B cell (primary cell): ENCODE data around the gene ENO1. TPM values are rescaled to one million over a fixed set of nuclear protein-coding genes. Genes with fewer than 3 reads are reported as not detected.

ENCODE experiments used
- ATAC-seq: fragments of 200-7000 bp; cut with Tn5 transposase; one replicate; pipeline ENCODE4 v1.10.0; 2021; ENCODE audit warnings: low read depth, mild to moderate bottlenecking, moderate number of reproducible peaks, moderate library complexity
- CTCF ChIA-PET: fragments of 350-600 bp; sonication (Branson Sonifier 250); formaldehyde crosslinking; loops from one replicate; lab custom pipeline; 2021; ENCODE audit warnings: antibody characterized with exemption, inconsistent platforms; lab: Charles Lee
- POLR2A ChIA-PET: fragments of 350-600 bp; sonication (Branson Sonifier 250); formaldehyde crosslinking; loops from one replicate; lab custom pipeline; 2021; ENCODE audit warnings: antibody characterized with exemption; lab: Charles Lee
- DNase-seq: peaks from one replicate; pipeline ENCODE4 v3.0.0; 2013
- H2AFZ ChIP-seq: 2 replicates; pipeline ENCODE4 v1.6.1; 2012; ENCODE audit warnings: mild to moderate bottlenecking, low read depth, low read length; ENCODE audit not compliant: insufficient read depth, poor library complexity, severe bottlenecking
- H3K27ac ChIP-seq, 2 donors: 1 replicate in 1 of 2; 2 replicates in 1 of 2; pipeline ENCODE4 v1.5.1; 2012 to 2013; ENCODE audit warnings: low read length in 2 of 2, mild to moderate bottlenecking in 2 of 2, moderate library complexity in 1 of 2
- H3K27me3 ChIP-seq, 4 experiments: fragments of 200-600 bp in 1 of 4; sonication (generic) in 1 of 4; replicated peaks in 1 of 4; 1 replicate in 2 of 4; 2 replicates in 2 of 4; pipeline versions ENCODE4 v1.6.1 to v1.7.0; 2013 to 2016; ENCODE audit warnings: low read length in 3 of 4, mild to moderate bottlenecking in 2 of 4, mixed read lengths in 1 of 4, moderate library complexity in 1 of 4; ENCODE audit not compliant: insufficient read depth in 4 of 4, control insufficient read depth in 3 of 4; ENCODE audit errors: control extremely low read depth in 1 of 4
- H3K36me3 ChIP-seq, 2 experiments: replicated peaks in 1 of 2; 1 replicate in 1 of 2; 2 replicates in 1 of 2; pipeline versions ENCODE4 v1.6.1 to v1.7.1; 2013; ENCODE audit warnings: low read length in 1 of 2; ENCODE audit not compliant: insufficient read depth in 2 of 2, control insufficient read depth in 1 of 2; ENCODE audit errors: control extremely low read depth in 1 of 2, extremely low read depth in 1 of 2
- H3K4me1 ChIP-seq, 2 donors: fragments of 200-600 bp in 1 of 2; sonication (generic) in 1 of 2; 1 replicate in 1 of 2; 2 replicates in 1 of 2; pipeline versions ENCODE4 v1.5.1 to v1.6.1; 2013 to 2017; ENCODE audit warnings: low read length in 2 of 2; ENCODE audit not compliant: control insufficient read depth in 2 of 2, insufficient read depth in 2 of 2
- H3K4me2 ChIP-seq: replicated peaks from 2 replicates; pipeline ENCODE3; 2012; ENCODE audit warnings: mild to moderate bottlenecking, low read depth, low read length; ENCODE audit not compliant: poor library complexity, severe bottlenecking
- H3K4me3 ChIP-seq, 5 experiments: fragments of 200-600 bp in 1 of 5; sonication (generic) in 1 of 5; 1 replicate in 3 of 5; 2 replicates in 2 of 5; pipeline versions ENCODE4 v1.5.1 to v1.7.0; 2011 to 2016; ENCODE audit warnings: low read length in 4 of 5, mild to moderate bottlenecking in 4 of 5, low read depth in 2 of 5, control low read depth in 1 of 5, moderate library complexity in 1 of 5; ENCODE audit not compliant: insufficient read depth in 1 of 5; ENCODE audit errors: control extremely low read depth in 1 of 5, extremely low read depth in 1 of 5
- H3K79me2 ChIP-seq: fragments of 200-600 bp; sonication (generic); one replicate; pipeline ENCODE4 v1.6.0; 2016; ENCODE audit warnings: low read length; ENCODE audit not compliant: control insufficient read depth, insufficient read depth
- H3K9ac ChIP-seq: fragments of 200-600 bp; sonication (generic); 2 replicates; pipeline ENCODE4 v1.6.1; 2017; ENCODE audit warnings: mild to moderate bottlenecking, low read length, moderate library complexity
- H3K9me3 ChIP-seq, 3 donors: one replicate each; pipeline versions ENCODE4 v1.6.1 to v1.7.1; 2013; ENCODE audit warnings: low read length in 2 of 3; ENCODE audit not compliant: control insufficient read depth in 2 of 3, insufficient read depth in 1 of 3; ENCODE audit errors: control extremely low read depth in 1 of 3
- H4K20me1 ChIP-seq: 2 replicates; pipeline ENCODE4 v1.6.0; 2012; ENCODE audit warnings: mild to moderate bottlenecking, low read length; ENCODE audit not compliant: insufficient read depth, control insufficient read depth, poor library complexity, severe bottlenecking
- H3K27ac Mint-ChIP-seq: one replicate; pipeline ENCODE4 v1.8.0; 2021; ENCODE audit warnings: mixed read lengths
- H3K27me3 Mint-ChIP-seq: one replicate; pipeline ENCODE4 v1.8.0; 2021; ENCODE audit warnings: mixed read lengths
- H3K4me1 Mint-ChIP-seq: one replicate; pipeline ENCODE4 v1.8.0; 2021; ENCODE audit warnings: mixed read lengths
- H3K4me3 Mint-ChIP-seq: one replicate; pipeline ENCODE4 v1.8.0; 2021; ENCODE audit warnings: mixed read lengths
- H3K9me3 Mint-ChIP-seq: one replicate; pipeline ENCODE4 v1.8.0; 2022; ENCODE audit warnings: mixed read lengths; ENCODE audit not compliant: insufficient read depth
- CTCF ChIP-seq: fragments of 200-600 bp; IDR thresholded peaks from one replicate; pipeline ENCODE4 v1.8.0; 2022; ENCODE audit warnings: antibody characterized with exemption, mild to moderate bottlenecking
- EZH2 ChIP-seq: IDR thresholded peaks from 2 replicates; pipeline ENCODE4 v1.6.1; 2012; ENCODE audit warnings: borderline replicate concordance, low read depth, mild to moderate bottlenecking, moderate library complexity, low read length; ENCODE audit not compliant: insufficient read depth, poor library complexity, severe bottlenecking
- whole genome bisulfite sequencing: methylation state at CpG from one replicate; pipeline ENCODE4 v1.1.5; 2013; ENCODE audit warnings: missing lambda C conversion rate; ENCODE audit not compliant: insufficient coverage; 5-methylcytosine and 5-hydroxymethylcytosine counted together
- intact Hi-C: fragments of 100-400 bp; cut with micrococcal nuclease; formaldehyde crosslinking; loops from one replicate; pipeline ENCODE4 v1.10.0; 2022
- polyA plus RNA-seq: library from polyadenylated mRNA; depleted of rRNA; stranded (reverse); fragments of >200 nt; gene quantifications from 2 replicates; pipeline ENCODE4 v1.2.3, GENCODE V29; 2012
- total RNA-seq, 2 donors: library from RNA; stranded (reverse); fragments of 120-200 nt in 1 of 2; gene quantifications; 1 replicate in 1 of 2; 2 replicates in 1 of 2; pipeline versions ENCODE4 v1.2.3 to v1.2.4, GENCODE V29; 2013 to 2022

Gene ENO1
- total and polyA plus RNA-seq, 2 donors (not counting 1 experiment from before 2014, with no cell fraction given): 193 to 237 TPM

GRCh38 chr1:8903908-8904650, 25.6 kb upstream of the ENO1 start:
- Histone ChIP-seq H3K27ac (no peak overlapping the region), H2AFZ (no peak overlapping the region), H3K27me3 (no peaks in the 10 kb centered on the region), H3K4me2 (no peak overlapping the region), H3K79me2 (no peaks in the 10 kb centered on the region), H3K36me3 (no peaks in the 10 kb centered on the region), H3K4me1 (no peaks in the 10 kb centered on the region), H3K4me3 (no peak overlapping the region), H3K9ac (no peak overlapping the region), H4K20me1 (no peaks in the 10 kb centered on the region), H3K9me3 (peaks cover 0 to under 1% (median 0%) of the 10 kb centered on the region in 3 donors)
- intact Hi-C loops: no loop called here
- whole genome bisulfite sequencing: 82% methylated on average over 2 of the region's 6 CpGs
- ChIA-PET CTCF (interaction anchor here (1.5 kb wide), 1 partner anchor 11 kb away, joined by 3 read pairs; no protein-coding TSS in a partner anchor), POLR2A (no interaction called here)
- H3K27me3 Mint-ChIP-seq: no peaks in the 10 kb centered on the region
- H3K4me1 Mint-ChIP-seq: no peaks in the 10 kb centered on the region
- no peak overlapping the region for H3K4me3 Mint-ChIP-seq
- TF ChIP-seq CTCF (no peak), EZH2 (no peak)
- H3K9me3 Mint-ChIP-seq: no peaks in the 10 kb centered on the region
- DNase-seq (no peak), ATAC-seq (no peak)
- H3K27ac Mint-ChIP-seq: no peak overlapping the region

- Histone ChIP-seq H4K20me1 (no peaks in the 10 kb centered on the region), H3K4me3 (no peak overlapping the region), H3K4me1 (no peaks in the 10 kb centered on the region), H3K79me2 (no peaks in the 10 kb centered on the region), H3K36me3 (no peaks in the 10 kb centered on the region), H3K9ac (no peak overlapping the region), H2AFZ (no peak overlapping the region), H3K27me3 (no peaks in the 10 kb centered on the region), H3K9me3 (peaks cover 0 to 7% (median 0%) of the 10 kb centered on the region in 3 donors), H3K27ac (no peak overlapping the region), H3K4me2 (no peak overlapping the region)
- TF ChIP-seq EZH2: no peak
- TF ChIP-seq CTCF: no peak
- no peaks in the 10 kb centered on the region for H3K27me3 Mint-ChIP-seq
- no peak overlapping the region for H3K4me3 Mint-ChIP-seq
- ATAC-seq (no peak), DNase-seq (no peak)
- intact Hi-C loops: no loop called here
- CTCF ChIA-PET: no interaction called here
- H3K9me3 Mint-ChIP-seq: no peaks in the 10 kb centered on the region
- POLR2A ChIA-PET: no interaction called here
- H3K27ac Mint-ChIP-seq: no peak overlapping the region
- 100% methylated on average over 5 of the region's 6 CpGs for WGBS
- H3K4me1 Mint-ChIP-seq: no peaks in the 10 kb centered on the region
Measured at GRCh38 chr1:8903410-8903809, 24.9 kb upstream of the ENO1 start.
